ENCODE results near the gene DCUN1D3.

DCUN1D3 gene

DNA sequence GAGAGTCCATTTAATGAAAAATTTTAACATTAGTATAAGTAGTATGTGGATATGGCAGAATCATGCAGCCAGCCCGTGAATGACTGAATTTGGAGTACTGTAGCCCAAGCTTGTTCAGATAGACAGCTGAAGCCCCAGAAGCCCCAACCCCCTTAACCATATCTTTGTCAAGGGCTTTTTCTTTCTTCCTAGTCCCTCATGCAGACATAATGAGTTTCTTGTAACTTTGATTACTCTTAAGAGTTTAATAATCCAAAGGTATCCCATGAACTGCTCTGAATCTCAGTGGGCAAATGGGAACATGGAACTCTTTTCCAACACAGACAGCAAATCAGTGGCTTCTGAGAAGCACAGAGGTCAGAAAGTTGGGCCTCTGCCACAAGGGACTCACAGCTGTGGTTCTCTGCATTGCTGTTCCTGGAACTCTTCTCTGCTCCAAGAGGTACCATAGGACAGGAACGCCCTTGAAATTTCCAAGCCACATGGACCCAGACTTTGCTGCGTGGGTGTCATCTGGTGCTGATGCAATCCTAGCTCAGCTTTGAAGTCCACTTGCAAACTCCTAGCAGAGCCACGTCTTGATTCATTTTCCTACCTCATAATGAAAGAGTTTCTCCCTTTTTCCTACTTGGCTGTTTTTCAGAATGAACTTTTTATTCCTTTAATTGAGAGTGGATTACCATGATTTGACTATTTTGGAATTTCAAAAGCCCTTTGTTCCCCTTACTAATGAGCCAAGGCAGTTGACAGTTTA, 18.5 kb upstream of the DCUN1D3 start:
- DNase-seq = no peak

DNA sequence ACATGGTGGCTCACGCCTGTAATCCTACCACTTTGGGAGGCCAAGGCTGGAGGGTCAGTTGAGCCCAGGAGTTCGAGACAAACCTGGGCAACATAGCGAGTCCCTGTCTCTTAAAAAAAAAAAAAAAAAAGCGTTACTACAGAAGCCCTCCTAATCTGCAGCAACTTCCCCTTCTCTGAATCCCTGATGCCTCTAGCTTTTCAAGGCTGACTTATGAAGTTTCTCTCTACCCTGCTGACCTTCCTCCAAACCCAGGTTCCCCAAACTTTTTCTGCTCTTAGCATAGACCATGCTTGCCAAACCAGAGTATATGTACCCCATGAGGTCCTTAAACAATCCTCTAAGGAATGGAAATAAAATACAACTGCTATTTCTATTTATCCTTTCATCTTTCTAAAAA, 16.8 kb upstream of the DCUN1D3 start:
- no peak for DNase-seq

DNA sequence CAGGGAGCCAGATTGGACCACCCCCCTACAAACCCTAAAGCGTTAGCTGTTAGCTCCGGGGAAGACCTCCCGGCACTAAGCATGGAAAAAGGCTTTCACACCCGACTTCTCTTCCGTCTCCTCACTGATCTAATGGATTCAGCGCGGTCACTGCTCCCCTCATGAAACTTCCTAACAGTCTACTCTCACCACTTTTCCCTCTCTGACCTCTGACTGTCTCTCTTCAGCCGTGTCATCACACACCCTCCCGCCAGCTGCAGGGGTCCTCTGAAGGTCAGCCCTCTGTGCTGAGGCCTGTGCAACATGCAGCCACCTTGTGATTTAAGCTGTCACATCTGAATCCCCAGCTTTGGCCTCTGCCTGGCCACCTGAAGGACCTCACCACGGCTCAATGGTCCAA, 16.1 kb upstream of the DCUN1D3 start:
- DNase-seq = no peak

DNA sequence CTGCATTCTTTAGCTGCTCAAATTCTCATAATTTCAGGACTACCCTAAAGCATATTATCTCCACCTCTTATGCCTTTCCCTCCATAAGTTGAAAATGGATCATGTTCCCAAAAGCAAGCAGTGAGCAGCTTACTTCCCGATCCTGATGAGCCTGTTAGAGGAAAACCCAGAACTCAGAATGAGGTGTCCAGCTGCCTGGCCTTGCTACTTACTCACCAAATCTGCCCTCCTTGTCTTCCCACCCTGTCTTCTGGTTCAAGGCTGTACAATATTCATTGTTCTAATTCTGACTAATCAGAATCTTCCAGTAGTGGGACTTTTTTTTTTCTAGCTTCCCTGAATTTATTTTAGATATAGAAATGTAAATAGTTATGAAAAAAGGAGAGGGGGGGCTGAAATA, 11.2 kb upstream of the DCUN1D3 start:
- no peak for DNase-seq

DNA sequence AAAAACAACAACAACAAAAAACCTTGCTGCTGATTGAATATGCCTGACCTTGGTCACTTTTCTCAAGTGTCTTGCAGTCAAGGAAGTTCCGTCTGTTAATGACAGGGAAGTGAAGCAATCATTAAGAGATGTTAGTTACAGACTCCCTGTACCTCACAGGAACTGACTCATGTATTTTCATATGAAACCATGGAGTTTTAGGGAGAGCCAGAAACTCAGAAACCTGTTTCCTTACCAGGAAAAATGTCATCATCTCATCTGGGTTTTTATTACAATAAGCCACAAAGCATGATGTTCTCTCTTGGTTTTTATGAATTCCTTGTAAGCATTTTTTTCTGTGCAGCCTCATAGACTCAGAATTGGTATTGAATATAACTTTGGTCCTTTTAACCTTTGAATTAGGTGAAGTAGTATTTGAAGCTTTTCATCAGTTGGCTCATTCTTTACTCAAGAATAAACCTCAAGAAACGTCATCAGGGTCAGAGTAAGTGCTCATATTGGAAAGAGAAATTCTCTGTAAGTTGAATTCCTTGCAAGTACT, 10.7 kb upstream of the DCUN1D3 start:
- DNase-seq = no peak

DNA sequence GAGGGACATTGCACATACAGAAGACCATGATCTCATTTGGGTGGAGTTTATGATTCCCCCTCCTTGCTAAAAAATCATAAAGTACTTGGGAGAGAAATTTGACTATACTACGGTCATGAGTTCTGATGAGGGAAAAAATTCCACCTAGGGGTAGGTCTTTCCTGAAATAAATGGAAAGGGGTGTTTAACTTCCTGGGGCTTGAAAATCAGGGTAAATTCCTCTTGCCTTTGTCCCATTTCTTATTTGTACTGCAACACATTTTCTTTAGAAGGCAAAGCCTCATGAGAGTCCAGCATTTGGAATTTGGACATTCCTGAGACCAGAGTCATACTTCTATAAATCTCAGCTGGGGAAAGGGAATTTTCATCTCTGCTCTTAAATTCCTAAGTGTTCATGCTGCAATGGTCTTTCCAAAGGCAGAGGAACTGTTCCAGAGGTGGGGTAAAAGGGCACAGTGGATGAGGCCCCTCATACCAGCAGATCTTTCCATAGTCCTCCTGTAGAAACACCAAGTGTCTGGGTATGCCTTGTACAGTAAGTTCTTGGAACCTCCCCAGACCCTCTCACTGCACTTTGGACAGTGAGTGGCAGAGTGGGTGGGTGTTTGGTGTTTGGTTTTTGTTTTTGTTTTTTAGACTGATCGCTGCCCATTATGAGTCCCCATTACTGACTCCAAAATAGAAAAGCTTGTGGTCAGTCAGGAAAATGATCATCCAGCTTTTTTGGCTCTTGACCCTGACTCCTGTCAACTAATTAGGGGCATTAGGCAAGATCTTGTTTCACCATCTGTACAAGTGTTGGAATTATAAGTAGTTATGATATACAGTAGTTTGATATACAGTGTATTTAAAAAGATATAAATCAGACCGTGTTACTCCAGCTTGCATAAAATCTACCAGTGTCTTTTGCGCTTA, 6.4 kb upstream of the DCUN1D3 start:
- DNase-seq = no peak

DNA sequence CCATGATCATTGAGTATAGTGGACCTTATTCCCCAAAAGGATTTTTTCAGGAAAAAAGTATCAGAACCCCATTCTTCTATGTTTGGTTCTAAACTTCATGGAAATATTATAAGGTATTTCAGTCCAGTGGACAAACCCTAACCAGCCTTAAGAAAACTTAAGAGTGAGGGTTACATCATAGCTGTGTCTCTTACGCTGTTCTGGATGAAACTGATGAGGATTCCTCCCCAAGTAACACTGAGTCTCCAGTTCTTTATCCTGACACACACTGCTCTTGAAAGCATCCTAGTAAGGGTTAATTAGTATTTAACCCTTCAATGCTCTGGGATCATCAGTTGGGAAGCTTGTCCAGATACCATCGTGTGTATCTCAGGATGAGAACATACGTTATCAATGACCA, 5.4 kb upstream of the DCUN1D3 start:
- no peak for DNase-seq

DNA sequence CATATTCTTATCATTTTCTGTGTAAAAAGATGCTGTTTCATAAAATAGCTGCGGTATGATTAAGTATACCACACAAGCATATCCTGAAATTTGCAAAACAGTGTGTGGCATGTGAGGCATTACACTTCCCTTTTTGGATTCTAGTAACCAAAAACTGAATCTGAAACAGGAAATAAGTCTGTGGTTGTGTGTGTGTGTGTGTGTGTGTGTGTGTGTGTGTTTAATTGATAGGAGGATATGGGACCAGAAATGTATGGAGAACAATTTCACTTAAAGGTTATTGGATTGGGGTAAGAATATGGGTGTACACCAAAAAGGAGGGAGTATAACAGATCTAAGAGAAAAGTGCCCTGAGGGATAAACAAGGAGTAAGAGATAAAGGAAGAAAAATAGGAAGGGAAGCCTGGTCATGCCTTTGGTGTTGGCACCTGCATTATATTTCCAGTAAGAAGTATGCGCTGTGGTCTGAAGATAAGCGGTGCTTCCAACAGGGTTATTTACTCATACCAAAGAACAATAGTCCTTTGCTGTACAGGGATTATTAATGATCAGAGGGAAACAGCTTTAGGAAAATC, 4.4 kb upstream of the DCUN1D3 start:
- no peak for DNase-seq

DNA sequence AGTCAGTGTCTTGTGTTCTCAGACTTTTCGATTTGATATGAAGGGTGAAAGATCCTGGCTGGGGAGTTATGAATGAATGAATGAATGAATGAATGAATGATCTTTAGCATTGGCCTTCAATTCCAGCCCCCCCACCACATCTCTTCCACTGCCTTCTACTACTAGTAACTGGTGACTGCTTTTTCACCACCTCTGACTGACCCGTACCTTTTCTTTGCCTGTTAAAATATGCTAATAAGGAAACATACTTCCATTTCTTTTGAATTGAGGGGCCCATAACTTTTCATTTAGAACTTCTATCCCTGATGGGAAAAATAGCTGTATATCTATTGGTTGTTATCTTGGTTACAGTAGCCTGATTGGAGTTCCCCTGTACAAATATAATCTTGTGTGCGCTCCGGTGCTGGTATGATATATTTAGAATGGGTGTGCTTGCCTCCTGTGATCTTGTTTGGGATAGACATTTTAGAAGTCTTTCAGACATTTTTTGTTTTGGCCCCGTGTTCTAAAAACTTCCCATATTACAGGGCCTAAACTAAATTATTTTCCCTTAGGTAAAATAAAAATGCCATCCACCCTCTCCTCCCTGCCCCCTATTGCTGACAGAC, 3.8 kb upstream of the DCUN1D3 start:
- no peak for DNase-seq

DNA sequence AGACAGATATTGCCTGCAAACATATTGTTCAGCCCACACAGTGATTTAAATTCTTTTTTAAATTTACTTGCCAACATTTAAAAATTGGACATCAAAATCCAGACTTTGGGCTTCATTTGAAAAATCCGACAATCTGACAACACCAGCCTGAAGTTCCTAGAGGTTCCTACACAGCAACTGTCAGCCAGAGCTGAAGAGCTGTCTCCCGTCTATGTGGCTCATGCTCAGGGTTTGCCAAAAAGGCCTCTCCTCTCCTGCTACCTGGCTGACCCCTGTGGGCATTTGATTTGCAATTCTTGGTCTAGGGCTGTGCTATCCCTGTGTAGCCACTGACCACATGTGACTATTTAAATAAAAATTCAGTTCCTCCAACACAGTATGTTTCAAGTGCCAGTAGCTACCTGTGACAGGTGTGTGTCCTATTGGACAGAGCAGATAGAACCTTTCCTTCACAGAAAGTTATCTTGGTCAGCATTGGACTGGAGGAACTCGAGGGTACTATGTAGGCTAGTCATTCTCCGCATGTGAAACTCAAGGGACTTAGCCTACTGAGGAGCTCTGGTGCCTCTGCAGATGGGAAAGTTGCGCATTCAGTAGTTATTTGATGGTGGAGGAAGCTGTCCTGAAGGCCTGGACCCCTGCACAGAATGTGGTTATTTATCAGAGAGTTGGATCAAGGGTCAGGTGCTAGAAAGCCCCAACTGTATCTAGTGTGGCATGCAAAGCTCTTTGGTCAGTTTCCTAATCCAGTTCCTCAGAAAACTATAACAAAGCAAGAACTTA, 3.1 kb upstream of the DCUN1D3 start:
- DNase-seq = no peak

DNA sequence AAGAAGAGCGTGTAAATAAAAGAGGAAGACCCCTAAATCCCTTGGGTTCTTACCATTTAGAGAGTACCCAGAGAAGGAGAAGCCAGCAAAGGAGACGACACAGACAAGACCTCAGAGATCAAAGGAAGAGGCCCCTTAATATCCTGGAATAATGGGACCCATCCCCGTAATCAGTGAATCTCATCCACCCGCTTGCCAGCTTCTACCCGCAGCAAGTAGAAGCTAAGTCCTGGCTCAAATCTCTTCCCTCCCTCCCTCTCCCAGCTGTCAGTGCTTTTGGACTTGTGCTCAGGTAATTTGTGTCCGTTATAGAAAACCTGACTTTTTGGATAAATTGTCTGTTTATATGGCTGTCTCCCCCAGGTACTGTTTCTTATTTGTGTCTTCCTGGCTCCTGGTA, 2.3 kb upstream of the DCUN1D3 start:
- no peak for DNase-seq

DNA sequence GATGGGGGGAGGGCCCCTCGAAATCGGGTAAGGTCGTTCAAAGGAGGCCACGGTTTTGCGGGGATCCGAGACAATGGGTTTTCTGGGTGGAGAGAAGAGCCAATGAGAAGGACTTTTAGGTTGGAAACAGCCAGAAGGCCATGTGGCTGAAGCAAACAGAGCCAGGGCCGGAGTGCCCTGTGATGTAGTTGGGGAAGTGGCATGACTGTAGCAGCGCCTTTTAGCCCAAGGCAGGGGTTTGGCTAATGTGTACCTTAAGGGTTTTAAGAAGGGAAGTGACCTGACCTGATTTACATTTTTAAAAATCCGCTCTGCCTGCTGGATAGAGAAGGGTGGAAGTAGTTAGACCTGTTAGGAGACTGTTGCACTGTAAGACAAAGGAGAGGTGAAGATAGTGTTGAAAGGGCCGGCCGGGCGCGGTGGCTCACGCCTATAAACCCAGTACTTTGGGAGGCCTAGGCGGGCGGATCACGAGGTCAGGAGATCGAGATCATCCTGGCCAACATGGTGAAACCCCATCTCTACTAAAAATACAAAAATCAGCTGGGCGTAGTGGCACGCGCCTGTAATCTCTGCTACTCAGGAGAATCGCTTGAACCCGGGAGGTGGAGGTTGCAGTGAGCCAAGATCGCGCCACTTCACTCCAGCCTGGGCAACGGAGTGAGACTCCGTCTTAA, 1.4 kb upstream of the DCUN1D3 start:
- peak; percentile 2 for DNase-seq

DNA sequence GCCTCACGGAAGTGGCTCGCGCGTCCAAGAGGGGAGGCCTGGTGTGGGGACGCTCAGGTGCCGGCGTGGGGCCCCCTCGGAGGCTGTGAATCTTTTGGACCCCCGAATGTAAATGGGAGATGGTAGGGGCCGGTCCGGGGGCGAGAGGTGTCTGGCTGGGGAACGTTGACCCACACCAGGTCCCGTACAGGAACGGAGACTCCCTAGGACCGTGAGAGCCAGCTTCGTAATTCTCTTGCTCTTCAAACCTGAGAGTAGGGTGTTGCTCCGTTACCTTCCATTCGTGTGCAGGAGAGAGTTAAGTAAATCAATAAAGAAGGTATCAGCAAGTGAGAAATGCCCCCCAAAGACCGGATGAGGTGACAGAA, 894 bp upstream of the DCUN1D3 start:
- no peak for DNase-seq

DNA sequence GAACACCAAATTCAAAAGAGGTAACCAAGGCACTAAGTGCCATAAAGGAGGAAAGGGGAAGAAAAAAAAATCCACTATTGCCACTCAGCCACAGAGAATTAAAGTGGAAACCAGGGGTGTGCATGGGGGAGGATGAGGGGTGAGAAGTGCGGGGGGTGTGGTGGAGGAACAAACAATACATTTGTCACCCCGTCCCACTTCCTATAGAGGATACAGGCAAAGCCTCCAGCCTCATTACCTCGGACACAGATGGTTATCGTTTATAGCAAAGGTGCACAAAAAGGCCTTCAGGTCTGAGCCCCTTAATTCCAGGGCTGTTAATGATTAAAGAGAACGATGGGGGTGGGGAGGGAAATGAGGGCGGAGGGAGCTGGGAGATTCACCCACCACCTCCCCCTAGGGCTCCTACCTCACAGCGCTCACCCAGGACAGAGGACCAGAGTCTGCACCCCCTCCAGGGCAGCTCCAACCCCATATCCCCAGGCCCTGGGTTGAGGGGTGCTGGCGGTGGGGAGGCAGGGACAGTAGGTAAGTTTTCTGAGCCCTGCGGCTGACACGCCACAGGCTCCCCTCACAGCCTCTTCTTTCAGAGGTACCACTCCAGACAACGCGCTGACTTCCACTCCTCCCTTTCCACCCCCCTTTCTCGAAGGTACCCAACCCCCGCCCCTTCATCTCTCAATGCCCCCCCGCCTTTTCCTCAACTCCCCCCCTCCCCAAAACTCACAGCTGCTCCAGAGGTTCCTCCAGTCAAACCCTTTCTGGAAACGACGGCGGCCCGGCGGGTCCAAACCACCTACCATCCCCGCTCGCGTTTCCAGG, 470 bp downstream of the DCUN1D3 start:
- DNase-seq = no peak

DNA sequence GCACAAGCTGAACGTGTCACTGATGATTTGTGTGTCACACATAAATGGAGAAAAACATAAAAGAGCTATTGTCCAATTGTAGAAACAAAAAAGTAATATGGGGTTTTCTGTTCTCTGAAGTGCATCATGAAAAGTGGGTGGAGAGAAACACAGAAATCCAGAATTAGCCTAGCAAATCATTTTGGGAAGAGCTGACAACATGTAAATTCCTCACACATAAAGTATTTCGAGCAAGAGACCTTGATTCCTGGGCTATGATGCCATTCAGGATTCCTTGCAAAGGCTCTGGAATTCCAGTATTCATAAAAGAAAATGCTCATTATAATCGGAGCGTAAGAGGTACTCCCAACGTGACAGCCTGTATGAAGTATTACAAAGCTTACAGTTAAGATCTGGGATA, 1.1 kb downstream of the DCUN1D3 start:
- no peak for DNase-seq

DNA sequence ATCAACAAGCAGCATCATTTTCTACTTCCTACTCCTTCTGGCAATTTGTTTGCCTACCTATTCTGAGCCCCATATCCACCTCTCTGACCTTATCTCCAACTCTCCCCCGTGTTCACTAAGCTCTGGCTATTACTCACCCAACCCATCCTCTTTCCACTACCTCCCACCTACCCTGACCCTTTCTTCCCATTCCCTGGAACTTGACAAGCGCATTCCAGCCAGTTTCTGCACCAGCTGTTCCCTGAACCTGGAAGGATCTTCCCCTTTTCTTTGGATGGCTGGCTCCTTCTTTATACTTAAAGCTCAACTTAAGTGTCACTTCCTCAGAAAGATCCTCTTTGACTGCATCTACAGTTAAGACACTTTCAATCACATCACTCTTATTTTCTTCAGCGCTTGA, 2.2 kb downstream of the DCUN1D3 start:
- DNase-seq = no peak

DNA sequence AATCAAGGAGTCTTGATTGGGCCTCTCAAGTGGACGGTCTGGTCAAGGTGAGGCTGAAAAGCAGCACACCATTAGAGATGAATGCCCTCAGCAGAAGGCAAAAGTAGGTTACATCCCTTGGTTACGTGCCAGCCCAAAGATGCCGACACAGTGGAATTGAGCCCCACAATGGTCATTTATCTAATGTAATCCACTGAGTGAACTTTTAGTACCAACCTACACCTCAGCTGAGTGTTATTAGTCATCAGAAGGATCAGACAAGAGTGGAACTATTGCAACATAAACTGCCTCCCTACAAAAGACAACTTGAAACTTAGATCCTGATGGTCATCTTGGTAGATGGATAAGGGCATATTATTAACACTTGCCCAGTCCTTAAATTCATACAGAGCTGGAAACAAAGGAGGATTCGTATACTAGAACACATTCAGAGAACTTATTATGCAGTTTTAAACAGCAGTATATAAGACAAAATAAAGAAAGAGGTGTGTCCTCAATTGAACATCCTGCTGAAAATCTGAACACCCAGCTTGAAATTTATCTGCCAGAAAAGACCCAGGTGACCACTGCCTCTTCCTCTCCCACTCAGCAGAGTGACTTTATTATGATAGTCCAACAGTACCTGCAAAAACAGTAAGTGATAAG, 2.8 kb downstream of the DCUN1D3 start:
- DNase-seq = no peak

DNA sequence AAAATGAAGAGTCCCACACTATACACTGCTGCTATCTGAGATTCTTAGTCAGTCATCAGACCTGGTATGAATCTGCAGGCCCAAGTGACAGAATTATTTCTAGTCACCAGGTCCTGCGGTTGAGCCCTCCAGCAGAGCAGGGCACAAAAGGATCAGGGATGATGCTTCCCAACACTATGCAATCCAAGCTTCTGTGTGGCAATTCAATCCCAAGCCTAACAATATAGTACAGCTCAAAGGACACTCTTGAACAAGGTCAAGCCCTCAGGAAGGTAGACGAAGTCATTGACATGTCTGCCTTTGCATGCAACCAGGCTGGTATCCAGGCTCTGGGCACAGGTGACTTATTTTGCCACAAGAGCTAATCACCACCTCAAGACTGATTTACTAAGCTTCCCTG, 5.8 kb downstream of the DCUN1D3 start:
- DNase-seq = no peak

DNA sequence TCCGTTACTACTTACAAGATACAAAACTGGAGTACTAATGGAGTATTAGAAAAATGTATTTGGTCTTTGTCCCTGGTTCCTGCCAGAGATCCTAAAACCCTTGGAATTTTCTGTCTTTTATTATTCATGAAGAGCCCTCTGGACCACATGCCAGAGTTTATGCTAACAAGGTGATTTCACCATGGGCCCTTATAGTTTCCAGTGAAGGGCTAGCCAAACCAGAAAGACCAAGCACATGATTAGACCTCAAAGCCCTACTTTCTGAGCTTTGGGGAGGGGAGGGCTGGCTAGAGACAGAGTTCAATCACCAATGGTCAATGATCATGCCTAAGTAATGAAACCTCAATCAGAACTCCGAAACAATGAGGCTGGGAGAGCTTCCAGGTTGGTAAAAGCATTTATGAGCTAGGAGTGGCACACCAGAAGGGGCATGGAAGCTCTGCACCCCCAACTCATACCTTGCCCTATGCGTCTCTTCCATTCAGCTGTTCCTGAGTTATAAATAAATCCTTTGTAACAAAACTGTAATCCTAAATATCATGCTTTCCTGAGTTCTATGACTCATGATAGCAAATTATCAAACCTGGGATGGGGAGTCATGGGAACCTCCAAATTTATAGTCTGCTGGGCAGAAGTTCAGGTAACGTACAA, 10.4 kb downstream of the DCUN1D3 start:
- DNase-seq = no peak

DNA sequence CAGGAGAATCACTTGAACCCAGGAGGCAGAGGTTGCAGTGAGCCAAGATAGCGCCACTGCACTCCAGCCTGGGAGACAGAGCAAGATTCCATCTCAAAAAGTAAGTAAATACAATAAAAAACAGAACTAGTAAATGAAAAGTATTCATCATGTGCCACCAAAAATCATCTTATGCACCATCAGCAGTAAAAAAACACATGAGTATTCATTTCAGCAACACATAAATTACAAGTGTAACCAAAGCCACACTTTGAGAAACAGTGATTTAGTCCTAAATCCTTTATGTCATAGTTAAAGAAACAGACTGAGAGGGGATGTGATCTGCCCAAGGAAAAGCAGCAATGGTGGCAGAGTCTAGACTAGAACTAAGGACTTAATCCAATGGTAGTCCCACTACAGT, 13.0 kb downstream of the DCUN1D3 start:
- DNase-seq = no peak

Measured in NCI-H748 treated with DMSO at 0.1 percent for 48 hours (cell line).